Epithelial cell of proximal tubule (primary cell): ENCODE data around the gene PLXDC1. TPM values are rescaled to one million over a fixed set of nuclear protein-coding genes. Genes with fewer than 3 reads are reported as not detected.
A peak's percentile ranks its signal among the peaks of the same experiment; 100 is the strongest.

Experiments used
- DNase-seq: peaks from one replicate; pipeline ENCODE4 v3.0.0-alpha.2; 2011; ENCODE audit warnings: low read depth
- H3K4me3 ChIP-seq: 2 replicates; pipeline ENCODE4 v1.5.1; 2011; ENCODE audit warnings: low read depth, mild to moderate bottlenecking, low read length
- total RNA-seq: library from RNA; depleted of rRNA; stranded (reverse); fragments of >200 nt; gene quantifications from 2 replicates; pipeline ENCODE4 v1.2.3, GENCODE V29; 2015
- TF ChIP-seq, protein P1 (sequence below): conservative IDR thresholded peaks from 2 replicates; pipeline ENCODE4 v1.5.1; 2012; ENCODE audit warnings: low read depth, mild to moderate bottlenecking, low read length

The PLXDC1 gene
- total RNA-seq, 1 donor from 2014 or later = not detected

DNA sequence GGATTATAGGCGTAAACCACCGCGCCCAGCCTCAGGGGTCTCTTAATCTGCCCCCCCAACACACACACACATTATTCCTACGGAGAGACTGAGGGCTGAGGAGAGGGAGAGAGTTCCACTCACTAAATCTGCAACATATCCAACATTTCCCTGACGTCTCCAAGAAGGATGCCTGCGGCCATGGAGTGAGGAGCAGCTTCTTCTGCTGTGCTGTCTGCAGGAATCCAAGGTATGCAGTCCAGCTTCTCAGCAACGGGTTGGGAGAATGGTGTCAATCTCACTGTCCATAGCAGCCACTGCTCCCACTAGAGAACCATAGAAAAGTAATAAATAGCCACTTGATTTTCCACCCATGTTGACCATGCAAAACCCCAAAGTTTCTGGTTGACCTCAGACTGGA is 5.1 kb upstream of the PLXDC1 start:
- TF ChIP-seq, protein P1, sequence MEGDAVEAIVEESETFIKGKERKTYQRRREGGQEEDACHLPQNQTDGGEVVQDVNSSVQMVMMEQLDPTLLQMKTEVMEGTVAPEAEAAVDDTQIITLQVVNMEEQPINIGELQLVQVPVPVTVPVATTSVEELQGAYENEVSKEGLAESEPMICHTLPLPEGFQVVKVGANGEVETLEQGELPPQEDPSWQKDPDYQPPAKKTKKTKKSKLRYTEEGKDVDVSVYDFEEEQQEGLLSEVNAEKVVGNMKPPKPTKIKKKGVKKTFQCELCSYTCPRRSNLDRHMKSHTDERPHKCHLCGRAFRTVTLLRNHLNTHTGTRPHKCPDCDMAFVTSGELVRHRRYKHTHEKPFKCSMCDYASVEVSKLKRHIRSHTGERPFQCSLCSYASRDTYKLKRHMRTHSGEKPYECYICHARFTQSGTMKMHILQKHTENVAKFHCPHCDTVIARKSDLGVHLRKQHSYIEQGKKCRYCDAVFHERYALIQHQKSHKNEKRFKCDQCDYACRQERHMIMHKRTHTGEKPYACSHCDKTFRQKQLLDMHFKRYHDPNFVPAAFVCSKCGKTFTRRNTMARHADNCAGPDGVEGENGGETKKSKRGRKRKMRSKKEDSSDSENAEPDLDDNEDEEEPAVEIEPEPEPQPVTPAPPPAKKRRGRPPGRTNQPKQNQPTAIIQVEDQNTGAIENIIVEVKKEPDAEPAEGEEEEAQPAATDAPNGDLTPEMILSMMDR = no peak
- no peak for DNase-seq
- H3K4me3 ChIP-seq = no peak overlapping the region

DNA sequence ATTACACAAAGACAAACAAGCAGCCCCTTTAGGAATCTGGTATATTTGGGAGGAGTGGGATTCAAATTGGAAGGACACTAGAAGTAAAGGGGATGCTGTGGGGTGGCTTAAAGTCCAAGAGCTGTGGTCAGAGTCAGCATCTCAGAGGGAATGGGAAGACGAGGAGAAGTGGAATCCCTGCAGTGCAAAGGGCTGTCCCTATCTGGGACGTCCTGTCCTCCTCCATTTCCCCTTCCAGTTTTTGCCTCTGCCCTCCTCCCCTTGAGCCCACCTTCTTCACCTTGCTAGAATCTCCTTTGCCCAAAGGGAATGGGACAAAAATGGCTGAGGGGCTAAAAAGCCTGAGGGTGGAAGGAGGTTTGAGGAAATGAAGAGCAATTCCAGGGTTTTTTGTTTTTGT is 4.2 kb upstream of the PLXDC1 start:
- TF ChIP-seq, protein P1 = no peak
- no peak overlapping the region for H3K4me3 ChIP-seq
- no peak for DNase-seq

DNA sequence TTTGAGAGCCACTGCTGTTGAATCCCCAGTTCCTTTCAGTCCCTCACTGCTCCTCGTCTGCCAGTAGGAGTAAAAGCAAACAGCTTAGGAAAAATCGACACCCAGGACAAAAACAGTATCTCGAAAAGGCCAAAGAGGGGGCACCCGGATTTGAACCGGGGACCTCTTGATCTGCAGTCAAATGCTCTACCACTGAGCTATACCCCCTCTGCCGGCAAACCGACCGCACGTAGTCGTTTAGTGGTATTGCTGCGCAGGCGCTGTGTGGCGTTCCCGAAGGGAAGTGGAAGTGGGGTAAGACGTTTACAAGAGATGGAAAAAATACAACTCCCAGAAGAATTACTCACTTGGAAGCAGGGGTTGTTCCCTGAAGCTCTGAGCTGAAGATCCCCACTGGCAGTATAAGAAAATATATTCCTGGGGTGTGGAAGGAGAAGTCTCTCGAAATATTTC is 2.2 kb upstream of the PLXDC1 start:
- H3K4me3 ChIP-seq = peak overlapping the region; percentile 75
- peak; percentile 47 for DNase-seq
- TF ChIP-seq, protein P1 = peak; percentile 12

DNA sequence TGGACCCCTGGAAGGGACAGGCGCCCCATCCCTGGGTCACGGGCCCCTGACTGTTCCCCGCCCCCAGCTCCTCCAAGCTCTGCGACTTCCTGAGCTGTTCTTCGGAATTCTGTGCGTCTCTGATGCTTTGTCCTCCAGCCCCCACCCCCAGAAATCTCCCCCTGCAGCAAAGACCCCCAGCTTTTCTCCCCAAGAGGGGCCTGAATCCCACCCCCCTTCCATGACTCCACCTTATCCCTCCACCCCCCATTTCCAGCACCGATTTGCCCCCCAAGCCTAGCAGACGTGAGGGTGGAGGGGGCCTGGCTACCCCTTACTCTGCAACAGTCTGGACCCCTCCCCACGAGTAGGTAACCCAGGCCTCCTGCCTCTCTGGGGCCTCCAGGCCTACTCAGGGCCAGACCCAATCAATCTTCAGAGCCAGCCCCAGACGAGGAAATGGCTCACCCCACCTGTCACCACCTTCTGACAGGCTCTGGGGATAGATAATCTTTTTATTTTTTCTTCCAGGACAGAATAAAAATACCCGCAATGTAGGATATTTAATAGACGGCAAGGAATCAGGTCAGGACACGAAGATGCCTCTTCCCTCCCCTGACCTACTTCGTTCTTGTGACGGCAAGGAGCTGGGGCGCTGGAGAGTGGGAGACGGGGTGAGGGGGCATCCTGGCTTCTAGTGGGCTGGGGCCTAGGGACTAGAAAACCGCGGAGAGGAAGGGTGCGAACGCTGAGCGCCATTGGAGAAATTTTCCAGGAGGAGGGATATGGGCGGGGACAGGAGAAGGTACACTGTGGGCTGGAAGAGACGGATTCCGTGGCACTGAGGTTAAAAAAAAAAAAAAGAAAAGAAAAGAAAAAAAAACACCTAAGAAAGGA is 744 bp upstream of the PLXDC1 start:
- TF ChIP-seq, protein P1 = no peak
- no peak for DNase-seq
- H3K4me3 ChIP-seq = peak overlapping the region; percentile 75

DNA sequence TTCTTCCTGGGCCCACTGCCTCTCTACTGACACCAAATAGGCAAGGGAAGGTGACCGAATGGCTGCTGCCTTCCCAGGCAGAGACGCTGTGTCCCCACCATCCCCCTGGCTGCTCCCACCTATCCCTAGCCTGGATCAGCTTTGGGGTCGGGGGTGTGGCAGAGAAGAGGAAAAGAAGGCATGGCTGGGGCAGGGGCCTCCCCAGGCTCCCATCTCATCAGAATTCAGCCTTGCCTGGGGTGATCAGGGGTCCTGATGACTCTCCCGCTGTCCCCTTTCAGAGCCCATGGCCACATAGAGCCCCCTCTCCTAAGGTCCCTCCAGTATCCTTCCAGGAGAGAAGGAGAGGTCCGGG is 665 bp downstream of the PLXDC1 start:
- no peak overlapping the region for H3K4me3 ChIP-seq
- TF ChIP-seq, protein P1 = no peak
- no peak for DNase-seq

DNA sequence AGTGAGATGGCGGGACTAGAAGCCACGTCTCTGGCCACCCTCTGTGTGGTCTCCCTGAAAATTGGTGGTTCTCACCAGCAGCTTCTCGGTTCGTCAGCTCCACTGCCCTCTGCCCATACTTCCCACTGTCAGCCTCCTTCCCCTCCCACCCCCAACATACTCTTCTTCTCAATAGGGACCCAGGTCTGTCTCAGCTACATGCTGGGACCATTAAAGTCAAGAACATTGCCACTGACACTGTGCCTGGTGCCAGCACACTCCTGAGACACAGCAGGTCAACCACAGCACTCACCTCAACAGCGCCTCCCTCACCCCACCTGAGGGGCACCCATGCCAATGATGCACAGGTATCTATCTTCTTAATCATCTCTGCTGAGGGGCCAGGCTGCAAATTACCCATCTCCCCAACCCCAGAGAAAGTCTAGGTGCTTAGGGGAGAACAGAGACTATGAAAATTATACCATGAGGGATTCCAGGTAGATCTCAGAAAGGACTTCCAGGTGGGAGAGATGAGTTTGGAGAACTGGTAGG is 1.3 kb downstream of the PLXDC1 start:
- TF ChIP-seq, protein P1 = no peak
- DNase-seq = no peak

More for the DNA sequence above, 1.3 kb downstream of the PLXDC1 start:
- no peak overlapping the region for H3K4me3 ChIP-seq
